HepG2 (cell line): ENCODE results near the gene DNASE2. TPM values are rescaled to one million over a fixed set of nuclear protein-coding genes. Genes with fewer than 3 reads are reported as not detected.
A peak's percentile ranks its signal among the peaks of the same experiment; 100 is the strongest.

ENCODE experiments used
- ATAC-seq: fragments of 200-7000 bp; cut with Tn5 transposase; 3 replicates; pipeline ENCODE4 v1.9.1; 2020; ENCODE audit warnings: mild to moderate bottlenecking, moderate library complexity
- BruUV-seq: library from RNA; stranded (reverse); fragments of 400-500 nt; replicated peaks from 2 replicates; lab custom pipeline; 2021; lab: Mats Ljungman, UMichigan
- CTCF ChIA-PET: fragments of 300-600 bp; formaldehyde crosslinking; extraction: SDS; loops from one replicate; lab custom pipeline; 2021; ENCODE audit warnings: low total read pairs, inconsistent platforms, low intra/inter-chr PET ratio; lab: Yijun Ruan, JAX
- POLR2A ChIA-PET: fragments of 350-600 bp; sonication (Branson Sonifier 250); formaldehyde crosslinking; loops from one replicate; lab custom pipeline; 2020; ENCODE audit warnings: antibody characterized with exemption, inconsistent platforms; lab: Yijun Ruan, JAX
- DNase-seq: peaks from one replicate; pipeline ENCODE4 v3.0.0-alpha.2; 2015; ENCODE audit warnings: low spot score
- FAIRE-seq: peaks from 3 replicates; lab custom pipeline; 2011; peaks lifted over from hg19 to GRCh38; lab: Jason Lieb, UNC
- H2AFZ ChIP-seq: one replicate; pipeline ENCODE4 v1.6.1; 2011; ENCODE audit warnings: low read length, inconsistent platforms
- H3K27ac ChIP-seq: fragments of 300-600 bp; 3 replicates; pipeline ENCODE4 v1.8.0; 2011; ENCODE audit warnings: mixed run types, mild to moderate bottlenecking, mixed read lengths, low read length, inconsistent platforms; ENCODE audit not compliant: insufficient read depth; ENCODE audit errors: extremely low read length
- H3K27me3 ChIP-seq, 2 experiments: fragments of 200-600 bp in 1 of 2; 2 replicates in 1 of 2; 3 replicates in 1 of 2; pipeline versions ENCODE4 v1.6.0 to v1.8.0; 2011; ENCODE audit warnings: low read length in 2 of 2, mild to moderate bottlenecking in 2 of 2, moderate library complexity in 2 of 2, inconsistent platforms in 1 of 2; ENCODE audit not compliant: insufficient read depth in 2 of 2, control insufficient read depth in 1 of 2
- H3K36me3 ChIP-seq, 2 experiments: fragments of 200-600 bp in 1 of 2; replicated peaks in 1 of 2; 2 replicates in 1 of 2; 3 replicates in 1 of 2; pipeline versions ENCODE4 v1.5.1 to v1.8.0; 2011; ENCODE audit warnings: low read length in 2 of 2, inconsistent platforms in 1 of 2; ENCODE audit not compliant: insufficient read depth in 2 of 2, control insufficient read depth in 1 of 2
- H3K4me1 ChIP-seq: 2 replicates; pipeline ENCODE4 v1.5.1; 2012; ENCODE audit warnings: low read length, inconsistent platforms; ENCODE audit not compliant: insufficient read depth
- H3K4me2 ChIP-seq: 2 replicates; pipeline ENCODE4 v1.6.0; 2011; ENCODE audit warnings: low read depth, low read length, inconsistent platforms
- H3K4me3 ChIP-seq, 3 experiments: fragments of 200-600 bp in 1 of 3; sonication (generic), shearing (Covaris generic) in 1 of 3; replicated peaks in 1 of 3; 2 replicates each; pipeline ENCODE4 v1.5.1; 2011 to 2016; ENCODE audit warnings: low read length in 3 of 3, inconsistent platforms in 2 of 3, low read depth in 2 of 3, mild to moderate bottlenecking in 2 of 3, control low read depth in 1 of 3, mixed read lengths in 1 of 3; ENCODE audit not compliant: insufficient read depth in 1 of 3
- H3K79me2 ChIP-seq: one replicate; pipeline ENCODE4 v1.6.1; 2011; ENCODE audit warnings: low read length, inconsistent platforms; ENCODE audit not compliant: insufficient read depth
- H3K9ac ChIP-seq: 2 replicates; pipeline ENCODE4 v1.6.0; 2011; ENCODE audit warnings: mild to moderate bottlenecking, low read depth, low read length, inconsistent platforms; ENCODE audit not compliant: insufficient read depth
- H3K9me3 ChIP-seq: 2 replicates; pipeline ENCODE4 v1.5.1; 2012; ENCODE audit warnings: mild to moderate bottlenecking, low read length
- H4K20me1 ChIP-seq: 2 replicates; pipeline ENCODE4 v1.6.0; 2011; ENCODE audit warnings: inconsistent platforms, mild to moderate bottlenecking, low read length, moderate library complexity; ENCODE audit not compliant: insufficient read depth
- HNF4G ChIP-seq, 2 experiments: sonication (generic) in 1 of 2; formaldehyde crosslinking in 1 of 2; IDR thresholded peaks; 2 replicates each; pipeline versions ENCODE4 v1.4.0 to v1.6.1; 2011 to 2020; ENCODE audit warnings: borderline replicate concordance in 2 of 2, low read depth in 2 of 2, mild to moderate bottlenecking in 2 of 2, low read length in 1 of 2, missing genetic modification reagents in 1 of 2, moderate library complexity in 1 of 2
- IKZF1 ChIP-seq: fragments of 450-650 bp; IDR thresholded peaks from 2 replicates; pipeline ENCODE4 v1.7.1; 2016
- KDM2A ChIP-seq: sonication (generic); formaldehyde crosslinking; IDR thresholded peaks from 2 replicates; pipeline ENCODE4 v1.4.0; 2020; ENCODE audit warnings: low read depth, missing genetic modification reagents, borderline replicate concordance
- MTERF4 ChIP-seq: sonication (generic); formaldehyde crosslinking; IDR thresholded peaks from 2 replicates; pipeline ENCODE4 v1.8.0; 2023; ENCODE audit warnings: mild to moderate bottlenecking, missing genetic modification reagents
- MXD3 ChIP-seq: IDR thresholded peaks from 2 replicates; pipeline ENCODE4 v1.6.1; 2016; ENCODE audit warnings: mild to moderate bottlenecking, missing biosample characterization, missing genetic modification reagents
- NR0B2 ChIP-seq: sonication (generic); formaldehyde crosslinking; IDR thresholded peaks from 2 replicates; pipeline ENCODE4 v1.4.0; 2020; ENCODE audit warnings: mild to moderate bottlenecking, missing genetic modification reagents
- SP1 ChIP-seq, 2 experiments: fragments of 450-650 bp in 1 of 2; sonication (generic) in 1 of 2; formaldehyde crosslinking in 1 of 2; IDR thresholded peaks; 2 replicates each; pipeline versions ENCODE4 v1.4.0 to v1.6.1; 2016 to 2020; ENCODE audit warnings: missing genetic modification reagents in 1 of 2
- SP4 ChIP-seq: sonication (generic); formaldehyde crosslinking; IDR thresholded peaks from 2 replicates; pipeline ENCODE4 v1.8.1; 2023; ENCODE audit warnings: mild to moderate bottlenecking, missing genetic modification reagents
- TFDP1 ChIP-seq: IDR thresholded peaks from 2 replicates; pipeline ENCODE4 v1.6.1; 2016; ENCODE audit warnings: missing compliant biosample characterization, missing genetic modification reagents, borderline replicate concordance
- ZNF124 ChIP-seq: sonication (generic); formaldehyde crosslinking; IDR thresholded peaks from 2 replicates; pipeline ENCODE4 v1.4.0; 2020; ENCODE audit warnings: missing genetic modification reagents
- ZNF335 ChIP-seq: sonication (generic); formaldehyde crosslinking; IDR thresholded peaks from 2 replicates; pipeline ENCODE4 v1.4.0; 2020; ENCODE audit warnings: missing genetic modification reagents
- ZNF44 ChIP-seq: sonication (generic); formaldehyde crosslinking; IDR thresholded peaks from 2 replicates; pipeline ENCODE4 v1.5.1; 2020; ENCODE audit warnings: mild to moderate bottlenecking, missing genetic modification reagents
- ZNF546 ChIP-seq: sonication (generic); formaldehyde crosslinking; conservative IDR thresholded peaks from 2 replicates; pipeline ENCODE4 v1.8.1; 2023; ENCODE audit warnings: mild to moderate bottlenecking, missing genetic modification reagents
- ZNF652 ChIP-seq: IDR thresholded peaks from 2 replicates; pipeline ENCODE4 v1.6.1; 2016; ENCODE audit warnings: low read depth, borderline replicate concordance
- ZNF674 ChIP-seq: sonication (generic); formaldehyde crosslinking; IDR thresholded peaks from 2 replicates; pipeline ENCODE4 v1.5.0; 2020; ENCODE audit warnings: low read depth, mild to moderate bottlenecking, missing genetic modification reagents
- ZNF777 ChIP-seq: sonication (generic); formaldehyde crosslinking; IDR thresholded peaks from 2 replicates; pipeline ENCODE4 v1.4.0; 2020; ENCODE audit warnings: missing genetic modification reagents
- ZNF781 ChIP-seq: sonication (generic); formaldehyde crosslinking; IDR thresholded peaks from 2 replicates; pipeline ENCODE4 v1.5.1; 2020; ENCODE audit warnings: borderline replicate concordance, mild to moderate bottlenecking, missing genetic modification reagents; ENCODE audit errors: not compliant biosample characterization
- WGBS: methylation state at CpG from one replicate; pipeline ENCODE4 v1.1.6; 2017; ENCODE audit warnings: low lambda C conversion rate; 5-methylcytosine and 5-hydroxymethylcytosine counted together
- in situ Hi-C: cut with HindIII; loops from 2 replicates; pipeline ENCODE4 v1.10.0; 2017; ENCODE audit warnings: low pct_unique_long_range_greater_than_20kb; ENCODE audit not compliant: extremely low pct_ligation_motif_present
- intact Hi-C: fragments of 100-400 bp; cut with micrococcal nuclease; formaldehyde crosslinking; loops from one replicate; pipeline ENCODE4 v1.10.0; 2022; ENCODE audit not compliant: unreplicated experiment
- polyA plus RNA-seq, 8 experiments: library from polyadenylated mRNA; depleted of rRNA in 3 of 8; stranded (reverse) in 7 of 8; unstranded in 1 of 8; fragments of >200 nt; fragmentation: Illumina TruSeq in 4 of 8; extraction: Trizol in 4 of 8; gene quantifications; 2 replicates each; pipeline versions ENCODE4 v1.2.1 to v1.2.3, GENCODE V29; 2011 to 2016; ENCODE audit warnings: low read depth in 4 of 8, missing spikeins in 1 of 8, mixed read lengths in 1 of 8; ENCODE audit not compliant: insufficient read depth in 1 of 8
- total RNA-seq, 5 experiments: library from RNA; depleted of rRNA; stranded (reverse); fragments of >200 nt; fragmentation: Illumina TruSeq; extraction: Trizol; gene quantifications; 2 replicates each; pipeline ENCODE4 v1.2.3, GENCODE V29; 2016; ENCODE audit warnings: low read depth in 1 of 5

DNASE2 gene
- total and polyA plus RNA-seq, 2 of the 13 experiments (the other 11 are each of a cell fraction or from before 2014, with no cell fraction given): 7.5 to 16.2 TPM

GRCh38 chr19:12834976-12835757 is 46.1 kb downstream of the DNASE2 start:
- no peaks in the 10 kb centered on the region for H3K36me3 ChIP-seq
- H3K9me3 ChIP-seq: no peaks in the 10 kb centered on the region
- H3K4me1 ChIP-seq: peaks cover 59% of the 10 kb centered on the region
- no peaks in the 10 kb centered on the region for H3K79me2 ChIP-seq
- peak overlapping the region in 1 of 3 experiments; percentile 79; a peak in 1 of 6 replicates for H3K4me3 ChIP-seq
- CTCF ChIA-PET: no interaction called here
- peaks cover 0 to 22% of the 10 kb centered on the region in 2 experiments; a peak in 2 of 5 replicates for H3K27me3 ChIP-seq
- 23% methylated on average over 14 of the region's 39 CpGs for WGBS
- POLR2A ChIA-PET: interaction anchor here (0.6 kb wide), 1 partner anchor 11 kb away, joined by 3 read pairs; no protein-coding TSS in a partner anchor
- peak overlapping the region; percentile 67 for H3K4me2 ChIP-seq
- H3K27ac ChIP-seq: no peak overlapping the region
- ATAC-seq (peak; percentile 24), DNase-seq (no peak), FAIRE-seq (no peak)
- no TSS peak for BruUV-seq
- intact Hi-C loops: no loop called here
- H4K20me1 ChIP-seq: no peaks in the 10 kb centered on the region
- no peak overlapping the region for H3K9ac ChIP-seq
- in situ Hi-C loops: loop anchor here (5.0 kb wide), 1 partner anchor 63 kb away; no protein-coding TSS in a partner anchor
- H2AFZ ChIP-seq: no peak overlapping the region
- TF ChIP-seq IKZF1 (no peak), ZNF44 (no peak), TFDP1 (CRISPR knock-in tag) (0 out of 2 replicates have a peak, but pooled peaks have one; percentile 40), ZNF335 (CRISPR knock-in tag) (no peak), SP1 (IDR thresholded peaks at IDR 0.05) (no peak), SP1 (CRISPR knock-in tag; IDR thresholded peaks at IDR 0.05) (peak; percentile 44; the same call in 1 of the 2 replicates), NR0B2 (no peak), ZNF777 (CRISPR knock-in tag) (peak; percentile 99), ZNF674 (CRISPR knock-in tag) (no peak), KDM2A (peak; percentile 6; the same call in 1 of the 2 replicates), SP4 (CRISPR knock-in tag) (0 out of 2 replicates have a peak, but pooled peaks have one; percentile 37), HNF4G (IDR thresholded peaks at IDR 0.05; ENCODE audit: borderline replicate concordance, low read depth, low read length) (peak; percentile 24; the same call in 1 of the 2 replicates), HNF4G (CRISPR knock-in tag; IDR thresholded peaks at IDR 0.05; ENCODE audit: borderline replicate concordance, low read depth) (no peak), ZNF124 (CRISPR knock-in tag) (no peak), ZNF781 (CRISPR knock-in tag) (no peak), MTERF4 (CRISPR knock-in tag) (no peak), MXD3 (CRISPR knock-in tag) (0 out of 2 replicates have a peak, but pooled peaks have one; percentile 11), ZNF546 (CRISPR knock-in tag) (no peak), ZNF652 (CRISPR knock-in tag) (peak; percentile 85)
